ENCODE measurements around the gene PRDX6.
A peak's percentile ranks its signal among the peaks of the same experiment; 100 is the strongest.
"Not testable (repeated sequence)": the region's sequence is repeated elsewhere in the genome, so short reads cannot be mapped to it uniquely, and the experiment has no call there.

PRDX6 gene

GRCh38 chr1:173470608-173471007 is 6.5 kb upstream of the PRDX6 start:
- DNase-seq, result no peak

GRCh38 chr1:173473599-173474011 is 3.5 kb upstream of the PRDX6 start:
- DNase-seq, result no peak

GRCh38 chr1:173474097-173474779 is 2.9 kb upstream of the PRDX6 start:
- DNase-seq, result no peak

- not testable (repeated sequence) for DNase-seq
These were observed 2.2 kb upstream of the PRDX6 start for GRCh38 chr1:173474780-173475421.

GRCh38 chr1:173475564-173476196 is 1.5 kb upstream of the PRDX6 start:
- no peak for DNase-seq

DNA sequence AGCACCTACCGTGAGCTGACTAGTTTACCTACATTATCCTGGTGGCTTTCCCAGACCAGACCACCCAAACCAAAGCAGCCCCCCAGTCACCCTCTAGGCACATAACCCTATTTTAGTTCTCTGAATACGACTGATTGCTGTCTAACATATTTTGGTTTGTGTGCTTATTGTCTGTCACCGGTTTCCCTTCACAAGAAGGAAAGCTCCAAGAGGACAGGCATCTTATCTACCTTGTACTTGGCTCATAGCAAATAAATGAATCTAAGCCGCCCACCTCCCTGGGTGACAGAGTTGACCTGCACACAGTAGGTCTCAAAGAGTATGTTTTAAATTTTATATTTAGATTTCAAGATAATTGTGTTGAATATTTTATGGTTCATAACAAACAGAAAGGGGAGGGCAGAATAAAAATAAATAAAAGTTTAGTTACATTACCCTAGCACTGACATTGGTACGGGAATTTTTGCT is 904 bp upstream of the PRDX6 start:
- no peak for DNase-seq

GRCh38 chr1:173476665-173477285 is 360 bp upstream of the PRDX6 start:
- DNase-seq, result peak; percentile 84

DNA sequence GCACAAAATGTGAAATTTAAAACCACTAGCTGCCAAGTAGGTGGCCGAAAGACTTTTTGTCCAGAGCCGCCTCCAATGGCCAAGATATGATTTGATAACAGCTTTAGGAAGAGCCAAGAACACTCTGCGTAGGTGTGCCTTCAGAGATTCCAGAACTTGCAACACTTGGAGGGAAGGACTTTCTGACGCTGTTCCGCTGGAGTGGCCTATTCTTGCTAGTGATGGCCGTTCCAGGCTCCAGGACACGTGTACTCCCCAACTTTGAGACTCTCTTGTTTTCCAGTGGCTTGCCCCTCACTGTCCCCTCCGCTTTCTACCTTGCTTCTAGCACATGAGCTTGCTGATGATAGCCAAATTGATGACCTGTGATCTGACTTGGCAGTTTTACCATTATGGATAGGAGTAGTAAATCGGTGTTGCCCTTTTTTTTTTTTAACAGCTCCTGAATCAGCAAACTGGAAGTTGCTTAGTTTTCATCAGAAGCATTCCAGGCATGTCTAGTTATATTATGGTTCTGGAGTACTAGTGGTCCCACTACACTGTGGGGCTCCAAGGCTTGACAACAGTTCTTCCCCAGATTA is 1.0 kb downstream of the PRDX6 start:
- no peak for DNase-seq

DNA sequence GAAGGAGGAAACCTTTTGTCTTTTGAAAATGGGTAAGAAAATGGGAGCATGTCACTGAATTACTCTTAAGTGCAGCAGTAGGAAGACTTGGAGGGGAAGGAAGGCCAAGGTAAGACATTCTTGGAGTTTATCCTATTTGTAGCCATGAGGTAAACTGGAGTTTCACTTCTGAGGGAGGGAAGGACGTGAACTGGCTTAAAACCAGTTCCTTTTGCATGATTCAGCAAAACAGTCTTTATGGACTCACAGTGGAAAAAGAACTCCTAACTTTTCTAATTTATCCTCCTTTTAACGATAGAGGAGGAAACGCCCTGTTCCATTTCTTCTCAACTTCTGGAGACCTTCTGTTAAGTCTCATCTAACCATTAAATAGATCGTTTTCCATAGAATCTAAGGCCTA is 2.5 kb downstream of the PRDX6 start:
- DNase-seq, result no peak

GRCh38 chr1:173481195-173481772 is 4.1 kb downstream of the PRDX6 start:
- DNase-seq, result no peak

DNA sequence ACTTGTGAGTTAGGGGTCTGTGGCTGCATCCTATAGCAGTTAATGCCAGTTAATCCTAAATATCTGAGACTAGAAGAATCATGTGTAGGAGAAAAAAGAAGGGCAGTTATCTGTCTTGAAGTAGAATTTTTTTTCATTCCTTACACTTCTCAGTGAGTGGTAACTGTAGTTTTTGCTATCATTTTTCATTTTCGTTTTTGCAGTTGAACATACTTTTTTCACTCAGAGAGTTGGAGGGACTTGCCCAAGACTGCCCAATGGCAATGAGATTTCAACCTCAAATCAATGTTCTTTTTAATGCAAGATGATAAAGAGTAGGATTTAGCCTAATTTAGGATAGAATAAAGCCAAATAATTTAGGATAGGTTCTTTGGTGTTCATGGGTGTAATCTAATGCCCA is 5.5 kb downstream of the PRDX6 start:
- no peak for DNase-seq

GRCh38 chr1:173484276-173484675 is 7.1 kb downstream of the PRDX6 start:
- DNase-seq, result no peak

DNA sequence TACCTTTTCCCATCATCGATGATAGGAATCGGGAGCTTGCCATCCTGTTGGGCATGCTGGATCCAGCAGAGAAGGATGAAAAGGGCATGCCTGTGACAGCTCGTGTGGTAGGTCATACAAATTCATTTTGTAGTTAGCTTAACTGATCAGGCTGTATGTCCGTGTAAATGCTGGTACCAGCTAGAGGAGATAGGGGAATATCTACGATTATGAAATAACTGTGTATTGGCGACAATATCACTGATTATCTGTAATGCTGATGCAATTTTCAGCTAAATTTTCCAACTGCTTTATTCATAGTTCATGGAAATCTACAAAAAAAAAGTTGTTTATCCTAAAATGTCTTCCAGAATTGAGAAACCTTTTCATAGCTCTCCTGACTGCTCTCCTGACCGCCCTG is 8.3 kb downstream of the PRDX6 start:
- DNase-seq, result no peak

GRCh38 chr1:173488001-173488400 is 10.9 kb downstream of the PRDX6 start:
- DNase-seq, result no peak

DNA sequence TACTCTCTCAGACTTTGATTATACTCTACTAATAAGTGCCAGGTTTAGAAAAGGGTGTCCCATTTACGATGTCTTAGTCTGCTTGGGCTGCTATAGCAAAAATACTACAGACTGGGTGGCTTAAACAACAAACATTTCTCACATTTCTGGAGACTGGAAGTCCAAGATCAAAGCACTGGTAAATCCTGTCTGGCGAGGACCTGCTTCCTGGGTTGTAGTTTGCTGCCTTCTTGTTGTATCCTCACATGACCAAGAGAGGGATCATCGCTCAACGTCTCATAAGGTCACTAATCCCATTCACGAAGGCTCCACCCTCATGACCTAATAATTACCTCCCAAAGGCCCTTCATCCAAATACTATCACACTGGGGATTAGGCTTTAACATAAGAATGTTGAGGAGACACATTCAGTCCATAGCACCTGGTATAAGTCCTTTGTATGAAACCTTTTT is 12.0 kb downstream of the PRDX6 start:
- DNase-seq, result no peak

DNA sequence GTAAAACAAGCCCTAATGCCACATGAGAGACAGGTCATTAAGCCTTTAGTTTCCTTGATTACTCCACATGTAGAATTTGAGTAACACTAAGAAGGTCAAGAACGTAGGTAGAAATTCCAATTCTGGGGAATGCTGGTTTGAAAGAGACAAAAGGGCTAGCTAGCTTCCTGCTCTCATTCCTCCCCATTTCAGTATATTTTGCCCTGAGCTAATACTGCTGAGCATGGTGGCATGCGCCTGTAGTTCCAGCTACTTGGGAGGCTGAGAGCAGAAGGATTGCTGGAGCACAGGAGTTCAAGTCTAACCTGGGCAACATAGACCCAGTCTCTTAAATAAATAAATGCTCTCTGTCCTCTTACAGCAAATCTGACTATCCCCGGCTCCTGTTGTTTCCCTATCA is 12.8 kb downstream of the PRDX6 start:
- no peak for DNase-seq

- DNase-seq, result no peak
These were observed 14.4 kb downstream of the PRDX6 start for GRCh38 chr1:173491508-173491907.

DNA sequence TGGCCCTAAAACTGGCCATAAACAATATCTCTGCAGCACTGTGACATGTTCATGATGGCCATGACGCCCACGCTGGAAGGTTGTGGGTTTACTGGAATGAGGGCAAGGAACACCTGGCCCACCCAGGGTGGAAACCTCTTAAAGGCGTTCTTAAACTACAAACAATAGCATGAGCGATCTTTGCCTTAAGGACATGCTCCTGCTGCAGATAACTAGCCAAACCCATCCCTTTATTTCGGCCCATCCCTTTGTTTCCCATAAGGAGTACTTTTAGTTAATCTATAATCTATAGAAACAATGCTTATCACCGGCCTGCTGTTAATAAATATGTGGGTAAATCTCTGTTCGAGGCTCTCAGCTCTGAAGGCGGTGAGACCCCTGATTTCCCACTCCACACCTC is 16.0 kb downstream of the PRDX6 start:
- not testable (repeated sequence) for DNase-seq

DNA sequence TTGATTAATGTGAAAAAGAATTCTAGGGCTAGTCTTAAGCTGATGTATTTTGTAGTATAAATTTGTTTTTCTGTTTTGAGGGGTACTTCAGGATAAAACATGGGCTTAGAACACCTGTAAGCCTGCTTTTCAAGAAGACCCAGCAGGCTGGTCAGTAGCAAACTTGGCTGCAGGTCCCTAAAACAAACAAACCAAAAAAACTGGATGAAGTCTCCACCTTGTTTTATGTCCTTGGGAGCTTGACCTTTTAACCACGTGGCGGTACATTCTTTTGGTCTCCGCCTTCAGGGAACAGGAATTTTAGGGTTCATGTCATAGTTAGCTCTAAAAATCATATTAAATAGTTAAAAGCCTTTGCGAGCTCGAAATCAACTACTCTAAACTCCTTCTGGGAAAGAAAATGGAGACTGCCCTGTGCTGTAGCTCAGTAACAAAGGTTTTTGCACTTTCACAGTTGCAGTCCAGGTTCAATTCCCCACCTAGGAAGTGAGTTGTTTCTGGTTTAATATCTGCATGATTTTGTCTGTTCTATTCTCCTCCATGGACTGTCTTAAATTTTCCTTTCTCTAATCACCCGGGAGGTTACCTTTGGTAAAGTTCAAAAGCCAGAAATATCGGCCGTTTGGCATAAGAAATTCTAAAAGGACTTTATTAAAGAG is 18.6 kb downstream of the PRDX6 start:
- no peak for DNase-seq

GRCh38 chr1:173496757-173497320 is 19.7 kb downstream of the PRDX6 start:
- DNase-seq, result no peak

- no peak for DNase-seq
These were observed 22.6 kb downstream of the PRDX6 start for GRCh38 chr1:173499729-173500128.

DNA sequence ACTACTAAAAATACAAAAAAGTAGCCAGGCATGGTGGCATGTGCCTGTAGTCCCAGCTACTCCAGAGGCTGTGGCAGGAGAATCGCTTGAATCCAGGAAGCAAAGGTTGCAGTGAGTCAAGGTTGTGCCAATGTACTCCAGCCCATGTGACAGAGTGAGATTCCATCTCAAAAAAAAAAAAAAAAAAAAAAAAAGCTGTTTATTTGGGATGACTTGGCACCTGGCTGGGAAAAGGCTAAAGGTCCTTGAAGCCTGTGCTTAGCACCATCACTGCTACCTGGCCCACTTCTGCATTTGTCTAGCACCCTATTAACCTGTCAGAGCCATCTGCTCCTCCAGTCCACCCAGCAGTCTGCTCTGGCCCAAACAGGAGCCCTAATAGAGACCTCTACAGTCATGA is 25.0 kb downstream of the PRDX6 start:
- no peak for DNase-seq

Measured in CD4-positive, alpha-beta T cell treated with Interleukin-4 for 4 hours (primary cell).